ENCODE results near the gene JAKMIP3.

JAKMIP3 gene

GRCh38 chr10:132037676-132037975, 28.1 kb upstream of the JAKMIP3 start:
- no peak for TF ChIP-seq SCRT1 (tag by site-specific recombination; IDR thresholded peaks at IDR 0.05; ENCODE audit: borderline replicate concordance)
- TF ChIP-seq ZNF449 (tag by site-specific recombination; IDR thresholded peaks at IDR 0.05), result peak; percentile 94
- Histone ChIP-seq H3K27ac (ENCODE audit: extremely low read depth, low read depth, low read length) (no peak overlapping the region), H3K4me3 (ENCODE audit: low read depth, low read length) (no peak overlapping the region), H3K9me3 (ENCODE audit: control insufficient read depth, insufficient read depth, low read depth, low read length) (no peaks in the 10 kb centered on the region), H3K4me1 (ENCODE audit: control insufficient read depth, insufficient read depth, low read length) (no peaks in the 10 kb centered on the region), H3K36me3 (ENCODE audit: control insufficient read depth in 2 of 2, insufficient read depth in 1 of 2, low read length in 2 of 2) (no peaks in the 10 kb centered on the region)
- ChIA-PET POLR2A (no interaction called here), CTCF (interaction anchor here (0.6 to 1.2 kb wide), 5 partner anchors 17 to 315 kb away, joined by 3 to 5 read pairs (median 3); partner anchors contain the start of gene PPP2R2D)

- ChIA-PET CTCF (interaction anchor here (1.0 kb wide), 1 partner anchor 102 kb away, joined by 3 read pairs; no protein-coding TSS in a partner anchor), POLR2A (no interaction called here)
- Histone ChIP-seq H3K4me1 (ENCODE audit: control insufficient read depth, insufficient read depth, low read length) (no peaks in the 10 kb centered on the region), H3K4me3 (ENCODE audit: low read depth, low read length) (no peak overlapping the region), H3K9me3 (ENCODE audit: control insufficient read depth, insufficient read depth, low read depth, low read length) (no peaks in the 10 kb centered on the region), H3K27ac (ENCODE audit: extremely low read depth, low read depth, low read length) (no peak overlapping the region), H3K36me3 (ENCODE audit: control insufficient read depth in 2 of 2, insufficient read depth in 1 of 2, low read length in 2 of 2) (no peaks in the 10 kb centered on the region)
- no peak for TF ChIP-seq ZNF266 (tag by site-specific recombination; IDR thresholded peaks at IDR 0.05; ENCODE audit: low read depth)
Measured at GRCh38 chr10:132039371-132039770, 26.4 kb upstream of the JAKMIP3 start.

GRCh38 chr10:132040046-132040445, 25.7 kb upstream of the JAKMIP3 start:
- ChIA-PET POLR2A (no interaction called here), CTCF (interaction anchor here (1.0 kb wide), 1 partner anchor 101 kb away, joined by 3 read pairs; no protein-coding TSS in a partner anchor)
- Histone ChIP-seq H3K4me3 (ENCODE audit: low read depth, low read length) (no peak overlapping the region), H3K27ac (ENCODE audit: extremely low read depth, low read depth, low read length) (no peak overlapping the region), H3K4me1 (ENCODE audit: control insufficient read depth, insufficient read depth, low read length) (no peaks in the 10 kb centered on the region), H3K9me3 (ENCODE audit: control insufficient read depth, insufficient read depth, low read depth, low read length) (no peaks in the 10 kb centered on the region), H3K36me3 (ENCODE audit: control insufficient read depth in 2 of 2, insufficient read depth in 1 of 2, low read length in 2 of 2) (no peaks in the 10 kb centered on the region)
- TF ChIP-seq EGR2 (tag by site-specific recombination; IDR thresholded peaks at IDR 0.05; ENCODE audit: low read depth) (no peak), GLIS1 (tag by site-specific recombination; IDR thresholded peaks at IDR 0.05) (no peak), ZSCAN23 (tag by site-specific recombination; IDR thresholded peaks at IDR 0.05) (no peak), SETDB1 (IDR thresholded peaks at IDR 0.05; ENCODE audit: insufficient read length, low read length) (no peak), ZNF544 (tag by site-specific recombination; IDR thresholded peaks at IDR 0.05) (no peak), ZNF837 (tag by site-specific recombination; IDR thresholded peaks at IDR 0.05) (no peak), ZNF596 (tag by site-specific recombination; IDR thresholded peaks at IDR 0.05) (no peak), GLIS2 (tag by site-specific recombination; IDR thresholded peaks at IDR 0.05) (no peak), TCF7L2 (IDR thresholded peaks at IDR 0.05; ENCODE audit: borderline replicate concordance, low read depth, low read length) (no peak), ZNF449 (tag by site-specific recombination; IDR thresholded peaks at IDR 0.05) (no peak), ZNF292 (tag by site-specific recombination; IDR thresholded peaks at IDR 0.05; ENCODE audit: borderline replicate concordance, low read depth) (no peak), ZNF148 (tag by site-specific recombination; IDR thresholded peaks at IDR 0.05; ENCODE audit: borderline replicate concordance) (no peak), KLF16 (tag by site-specific recombination; IDR thresholded peaks at IDR 0.05) (no peak), ZSCAN30 (tag by site-specific recombination; IDR thresholded peaks at IDR 0.05) (no peak), ZBTB48 (tag by site-specific recombination; IDR thresholded peaks at IDR 0.05) (no peak), ZNF114 (tag by site-specific recombination; IDR thresholded peaks at IDR 0.05) (no peak), ZNF112 (tag by site-specific recombination; IDR thresholded peaks at IDR 0.05) (no peak), ZNF560 (tag by site-specific recombination; IDR thresholded peaks at IDR 0.05; ENCODE audit: borderline replicate concordance) (no peak), ZNF664 (tag by site-specific recombination; IDR thresholded peaks at IDR 0.05) (no peak)

Data from HEK293 (cell line).